ENCODE measurements around the gene CD47.

GRCh38 chr3:108098003-108098370 lies 7.2 kb upstream of the CD47 start:
- no peak for TF ChIP-seq POLR2AphosphoS5 (IDR thresholded peaks at IDR 0.05; ENCODE audit: low read depth, low read length)
- no peak for TF ChIP-seq TAF1 (IDR thresholded peaks at IDR 0.05; ENCODE audit: borderline replicate concordance, insufficient read depth, low read length)
- no peak for TF ChIP-seq REST (IDR thresholded peaks at IDR 0.05; ENCODE audit: insufficient read depth in 1 of 2, low read depth in 2 of 2, low read length in 2 of 2)
- no peak for TF ChIP-seq FOXP2 (optimal IDR thresholded peaks at IDR 0.05; ENCODE audit: borderline replicate concordance, extremely low read depth, extremely low read length, insufficient read depth)
- TF ChIP-seq SIN3A (IDR thresholded peaks at IDR 0.05; ENCODE audit: borderline replicate concordance, insufficient read depth, low read length): no peak
